Measurements from ENCODE around the gene CTIF. TPM values are rescaled to one million over a fixed set of nuclear protein-coding genes. Genes with fewer than 3 reads are reported as not detected.

The CTIF gene
- total and polyA plus RNA-seq, 4 experiments from 2014 or later: 5.2 to 6.5 TPM; not detected in 2

- H3K4me1 Mint-ChIP-seq: no peaks in the 10 kb centered on the region
- ChIA-PET CTCF (ENCODE audit: partially characterized antibody) (interaction anchor here (1.4 kb wide), 1 partner anchor 9 kb away, joined by 4 read pairs; no protein-coding TSS in a partner anchor), POLR2A (ENCODE audit: partially characterized antibody) (no interaction called here)
- Histone ChIP-seq H3K4me3 (ENCODE audit: low read length in 2 of 2) (no peak overlapping the region), H3K4me1 (ENCODE audit: insufficient read depth, low read length) (no peaks in the 10 kb centered on the region), H3K36me3 (ENCODE audit: insufficient read depth, low read length) (no peaks in the 10 kb centered on the region), H3K27me3 (ENCODE audit: insufficient read depth, low read length) (no peaks in the 10 kb centered on the region), H3K27ac (ENCODE audit: low read depth, low read length) (no peak overlapping the region), H3K9me3 (ENCODE audit: control insufficient read depth in 1 of 2, low read length in 2 of 2) (no peaks in the 10 kb centered on the region)
- no peak overlapping the region for H3K27ac Mint-ChIP-seq
- H3K4me3 Mint-ChIP-seq: no peak overlapping the region
- H3K36me3 Mint-ChIP-seq: no peaks in the 10 kb centered on the region
- no peaks in the 10 kb centered on the region for H3K27me3 Mint-ChIP-seq
- DNase-seq: no peak
- intact Hi-C loops (cut with micrococcal nuclease): no loop called here
- H3K9me3 Mint-ChIP-seq: no peaks in the 10 kb centered on the region
Observed at GRCh38 chr18:48592540-48593171, 53.8 kb downstream of the CTIF start.

GRCh38 chr18:48594471-48595094 is 55.8 kb downstream of the CTIF start:
- no peaks in the 10 kb centered on the region for H3K9me3 Mint-ChIP-seq
- Histone ChIP-seq H3K27ac (ENCODE audit: low read depth, low read length) (no peak overlapping the region), H3K9me3 (ENCODE audit: control insufficient read depth in 1 of 2, low read length in 2 of 2) (no peaks in the 10 kb centered on the region), H3K27me3 (ENCODE audit: insufficient read depth, low read length) (no peaks in the 10 kb centered on the region), H3K4me1 (ENCODE audit: insufficient read depth, low read length) (no peaks in the 10 kb centered on the region), H3K36me3 (ENCODE audit: insufficient read depth, low read length) (no peaks in the 10 kb centered on the region), H3K4me3 (ENCODE audit: low read length in 2 of 2) (no peak overlapping the region)
- no peaks in the 10 kb centered on the region for H3K4me1 Mint-ChIP-seq
- no peak overlapping the region for H3K27ac Mint-ChIP-seq
- DNase-seq: no peak
- ChIA-PET CTCF (ENCODE audit: partially characterized antibody) (no interaction called here), POLR2A (ENCODE audit: partially characterized antibody) (no interaction called here)
- H3K36me3 Mint-ChIP-seq: no peaks in the 10 kb centered on the region
- no peaks in the 10 kb centered on the region for H3K27me3 Mint-ChIP-seq
- intact Hi-C loops (cut with micrococcal nuclease): no loop called here
- H3K4me3 Mint-ChIP-seq: no peak overlapping the region

GRCh38 chr18:48595703-48596218 is 56.9 kb downstream of the CTIF start:
- no peaks in the 10 kb centered on the region for H3K36me3 Mint-ChIP-seq
- no peaks in the 10 kb centered on the region for H3K4me1 ChIP-seq (ENCODE audit: insufficient read depth, low read length)
- POLR2A ChIA-PET (ENCODE audit: partially characterized antibody): no interaction called here

DNA sequence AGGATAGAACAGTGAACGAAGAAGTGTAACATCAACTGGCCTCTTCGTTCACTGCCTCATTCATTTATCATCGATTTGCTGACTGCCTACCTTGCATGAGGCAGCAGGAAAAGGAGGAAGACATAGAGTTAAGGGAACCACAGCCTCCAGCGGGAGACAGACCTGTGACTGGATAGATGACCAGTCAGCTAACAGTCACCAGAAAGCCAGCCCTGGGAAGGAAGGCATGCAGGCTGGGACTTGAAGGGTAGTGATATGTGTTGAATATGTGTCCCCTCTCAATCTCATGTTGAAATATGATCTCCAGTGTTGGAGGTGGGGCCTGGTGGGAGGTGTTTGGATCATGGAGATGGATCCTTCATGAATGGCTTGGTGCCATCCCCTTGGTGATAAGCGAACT is 58.3 kb downstream of the CTIF start:
- intact Hi-C loops (cut with micrococcal nuclease): no loop called here
- H3K4me1 Mint-ChIP-seq: no peaks in the 10 kb centered on the region
- H3K9me3 Mint-ChIP-seq: no peaks in the 10 kb centered on the region
- CTCF ChIA-PET (ENCODE audit: partially characterized antibody): no interaction called here
- Histone ChIP-seq H3K27ac (ENCODE audit: low read depth, low read length) (no peak overlapping the region), H3K36me3 (ENCODE audit: insufficient read depth, low read length) (no peaks in the 10 kb centered on the region), H3K4me3 (ENCODE audit: low read length in 2 of 2) (no peak overlapping the region), H3K4me1 (ENCODE audit: insufficient read depth, low read length) (no peaks in the 10 kb centered on the region), H3K27me3 (ENCODE audit: insufficient read depth, low read length) (no peaks in the 10 kb centered on the region), H3K9me3 (ENCODE audit: control insufficient read depth in 1 of 2, low read length in 2 of 2) (no peaks in the 10 kb centered on the region)
- POLR2A ChIA-PET (ENCODE audit: partially characterized antibody): no interaction called here
- H3K27me3 Mint-ChIP-seq: no peaks in the 10 kb centered on the region
- no peaks in the 10 kb centered on the region for H3K36me3 Mint-ChIP-seq
- H3K27ac Mint-ChIP-seq: no peak overlapping the region
- no peak for DNase-seq
- no peak overlapping the region for H3K4me3 Mint-ChIP-seq

More at GRCh38 chr18:48595703-48596218, 56.9 kb downstream of the CTIF start:
- no peaks in the 10 kb centered on the region for H3K9me3 ChIP-seq (ENCODE audit: control insufficient read depth in 1 of 2, low read length in 2 of 2)
- no peaks in the 10 kb centered on the region for H3K27me3 ChIP-seq (ENCODE audit: insufficient read depth, low read length)
- no peak overlapping the region for H3K4me3 Mint-ChIP-seq
- H3K4me3 ChIP-seq (ENCODE audit: low read length in 2 of 2): no peak overlapping the region
- DNase-seq: no peak
- CTCF ChIA-PET (ENCODE audit: partially characterized antibody): no interaction called here
- intact Hi-C loops (cut with micrococcal nuclease): no loop called here
- H3K9me3 Mint-ChIP-seq: no peaks in the 10 kb centered on the region
- no peak overlapping the region for H3K27ac Mint-ChIP-seq
- no peaks in the 10 kb centered on the region for H3K27me3 Mint-ChIP-seq
- no peak overlapping the region for H3K27ac ChIP-seq (ENCODE audit: low read depth, low read length)
- no peaks in the 10 kb centered on the region for H3K36me3 ChIP-seq (ENCODE audit: insufficient read depth, low read length)
- H3K4me1 Mint-ChIP-seq: no peaks in the 10 kb centered on the region

GRCh38 chr18:48597671-48598070 is 58.8 kb downstream of the CTIF start:
- no peak overlapping the region for H3K4me3 Mint-ChIP-seq
- no peaks in the 10 kb centered on the region for H3K27me3 Mint-ChIP-seq
- no peaks in the 10 kb centered on the region for H3K27me3 ChIP-seq (ENCODE audit: insufficient read depth, low read length)
- H3K36me3 Mint-ChIP-seq: no peaks in the 10 kb centered on the region
- no peaks in the 10 kb centered on the region for H3K9me3 ChIP-seq (ENCODE audit: control insufficient read depth in 1 of 2, low read length in 2 of 2)
- intact Hi-C loops (cut with micrococcal nuclease): no loop called here
- H3K9me3 Mint-ChIP-seq: peaks cover 0 to under 1% (median 0%) of the 10 kb centered on the region in 8 donors
- H3K4me1 ChIP-seq (ENCODE audit: insufficient read depth, low read length): no peaks in the 10 kb centered on the region
- no peaks in the 10 kb centered on the region for H3K36me3 ChIP-seq (ENCODE audit: insufficient read depth, low read length)
- no peak overlapping the region for H3K27ac ChIP-seq (ENCODE audit: low read depth, low read length)
- H3K4me1 Mint-ChIP-seq: no peaks in the 10 kb centered on the region
- no peak overlapping the region for H3K4me3 ChIP-seq (ENCODE audit: low read length in 2 of 2)
- ChIA-PET POLR2A (ENCODE audit: partially characterized antibody) (no interaction called here), CTCF (ENCODE audit: partially characterized antibody) (no interaction called here)
- no peak for DNase-seq
- H3K27ac Mint-ChIP-seq: no peak overlapping the region

- H3K4me3 ChIP-seq (ENCODE audit: low read length in 2 of 2): no peak overlapping the region
- intact Hi-C loops (cut with micrococcal nuclease): no loop called here
- peaks cover 0 to 3% (median 0%) of the 10 kb centered on the region in 8 donors for H3K9me3 Mint-ChIP-seq
- H3K36me3 ChIP-seq (ENCODE audit: insufficient read depth, low read length): no peaks in the 10 kb centered on the region
- H3K9me3 ChIP-seq (ENCODE audit: control insufficient read depth in 1 of 2, low read length in 2 of 2): no peaks in the 10 kb centered on the region
- no peaks in the 10 kb centered on the region for H3K27me3 Mint-ChIP-seq
- no peak for DNase-seq
- H3K27me3 ChIP-seq (ENCODE audit: insufficient read depth, low read length): no peaks in the 10 kb centered on the region
- POLR2A ChIA-PET (ENCODE audit: partially characterized antibody): no interaction called here
- no peaks in the 10 kb centered on the region for H3K36me3 Mint-ChIP-seq
- H3K4me3 Mint-ChIP-seq: no peak overlapping the region
- H3K4me1 ChIP-seq (ENCODE audit: insufficient read depth, low read length): no peaks in the 10 kb centered on the region
- no peaks in the 10 kb centered on the region for H3K4me1 Mint-ChIP-seq
- CTCF ChIA-PET (ENCODE audit: partially characterized antibody): no interaction called here
- H3K27ac Mint-ChIP-seq: no peak overlapping the region
- no peak overlapping the region for H3K27ac ChIP-seq (ENCODE audit: low read depth, low read length)
Observed at GRCh38 chr18:48599391-48599790, 60.6 kb downstream of the CTIF start.

DNA sequence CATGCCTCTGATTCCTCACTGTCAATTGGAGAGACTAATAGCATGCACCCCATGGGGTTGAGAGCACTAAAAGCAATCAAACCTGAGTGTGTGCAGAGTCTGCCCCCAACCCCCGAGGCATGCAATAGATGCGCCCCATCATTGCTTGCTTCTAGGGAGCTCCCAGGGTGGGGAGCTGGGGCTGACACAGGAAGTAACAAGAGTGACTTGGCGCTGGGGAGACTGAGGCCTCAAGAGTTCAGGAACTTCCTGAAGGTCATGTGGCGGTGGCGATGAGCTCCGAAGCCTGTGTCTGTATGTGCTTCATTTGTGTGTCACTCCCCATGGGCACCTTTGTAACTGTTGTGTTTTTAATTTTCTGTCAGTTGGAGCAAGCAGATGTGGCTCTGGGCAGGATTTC is 61.2 kb downstream of the CTIF start:
- no peaks in the 10 kb centered on the region for H3K27me3 ChIP-seq (ENCODE audit: insufficient read depth, low read length)
- no peak overlapping the region for H3K27ac ChIP-seq (ENCODE audit: low read depth, low read length)
- POLR2A ChIA-PET (ENCODE audit: partially characterized antibody): no interaction called here
- Mint-ChIP-seq H3K9me3 (peaks cover 0 to 3% (median 0%) of the 10 kb centered on the region in 8 donors), H3K27me3 (no peaks in the 10 kb centered on the region), H3K36me3 (no peaks in the 10 kb centered on the region), H3K4me1 (no peaks in the 10 kb centered on the region), H3K4me3 (no peak overlapping the region), H3K27ac (no peak overlapping the region)
- DNase-seq: no peak
- CTCF ChIA-PET (ENCODE audit: partially characterized antibody): no interaction called here
- H3K4me3 ChIP-seq (ENCODE audit: low read length in 2 of 2): no peak overlapping the region
- no peaks in the 10 kb centered on the region for H3K36me3 ChIP-seq (ENCODE audit: insufficient read depth, low read length)
- no peaks in the 10 kb centered on the region for H3K9me3 ChIP-seq (ENCODE audit: control insufficient read depth in 1 of 2, low read length in 2 of 2)
- H3K4me1 ChIP-seq (ENCODE audit: insufficient read depth, low read length): no peaks in the 10 kb centered on the region
- intact Hi-C loops (cut with micrococcal nuclease): no loop called here

All from CD4-positive, alpha-beta memory T cell (primary cell).